Gastroesophageal sphincter (tissue), 3 donors: ENCODE data around the gene KIF16B.

Experiments
- POLR2A ChIP-seq, 2 donors: fragments of 450-650 bp; IDR thresholded peaks; one replicate each; pipeline ENCODE4 v1.6.1; 2017; ENCODE audit warnings: antibody characterized with exemption in 2 of 2, mild to moderate bottlenecking in 2 of 2, moderate library complexity in 1 of 2
- TF ChIP-seq, protein P1 (sequence below), 4 experiments: fragments of 200-600 bp in 2 of 4; fragments of 450-650 bp in 2 of 4; sonication (generic) in 1 of 4; IDR thresholded peaks; one replicate each; pipeline ENCODE4 v1.5.1; 2017 to 2019; ENCODE audit warnings: antibody characterized with exemption in 4 of 4, mild to moderate bottlenecking in 2 of 4, moderate library complexity in 2 of 4

DNA sequence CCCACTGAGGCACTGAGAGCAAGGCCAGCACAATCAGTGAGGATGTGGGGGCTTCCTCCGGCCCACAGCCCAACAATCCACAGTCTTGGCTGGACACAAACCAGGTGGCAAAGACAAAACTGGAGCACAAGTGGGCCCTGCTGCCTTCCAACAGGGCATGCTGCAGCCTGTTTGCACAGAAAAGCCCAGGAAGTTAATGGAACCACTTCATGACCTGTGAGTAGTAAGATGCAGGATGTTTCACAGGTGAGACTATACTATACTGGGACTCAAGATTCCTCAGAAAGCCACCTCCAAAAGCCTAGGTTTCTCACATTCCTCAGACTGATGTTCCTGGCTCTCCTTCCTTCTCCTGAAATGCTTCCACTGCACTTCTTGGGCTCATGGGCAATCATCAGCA is 235.5 kb downstream of the KIF16B start:
- TF ChIP-seq, protein P1, sequence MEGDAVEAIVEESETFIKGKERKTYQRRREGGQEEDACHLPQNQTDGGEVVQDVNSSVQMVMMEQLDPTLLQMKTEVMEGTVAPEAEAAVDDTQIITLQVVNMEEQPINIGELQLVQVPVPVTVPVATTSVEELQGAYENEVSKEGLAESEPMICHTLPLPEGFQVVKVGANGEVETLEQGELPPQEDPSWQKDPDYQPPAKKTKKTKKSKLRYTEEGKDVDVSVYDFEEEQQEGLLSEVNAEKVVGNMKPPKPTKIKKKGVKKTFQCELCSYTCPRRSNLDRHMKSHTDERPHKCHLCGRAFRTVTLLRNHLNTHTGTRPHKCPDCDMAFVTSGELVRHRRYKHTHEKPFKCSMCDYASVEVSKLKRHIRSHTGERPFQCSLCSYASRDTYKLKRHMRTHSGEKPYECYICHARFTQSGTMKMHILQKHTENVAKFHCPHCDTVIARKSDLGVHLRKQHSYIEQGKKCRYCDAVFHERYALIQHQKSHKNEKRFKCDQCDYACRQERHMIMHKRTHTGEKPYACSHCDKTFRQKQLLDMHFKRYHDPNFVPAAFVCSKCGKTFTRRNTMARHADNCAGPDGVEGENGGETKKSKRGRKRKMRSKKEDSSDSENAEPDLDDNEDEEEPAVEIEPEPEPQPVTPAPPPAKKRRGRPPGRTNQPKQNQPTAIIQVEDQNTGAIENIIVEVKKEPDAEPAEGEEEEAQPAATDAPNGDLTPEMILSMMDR (IDR thresholded peaks at IDR 0.05): no peak
- no peak for TF ChIP-seq POLR2A (IDR thresholded peaks at IDR 0.05)
